ENCODE results near the gene RPL11.
"Not testable (repeated sequence)": the region's sequence is repeated elsewhere in the genome, so short reads cannot be mapped to it uniquely, and the experiment has no call there.

The RPL11 gene

GRCh38 chr1:23732363-23733224 is 41.0 kb downstream of the RPL11 start:
- DNase-seq (ENCODE audit: low spot score), result peak; percentile 49

- not testable (repeated sequence) for DNase-seq (ENCODE audit: low spot score)
These were observed 41.7 kb downstream of the RPL11 start for GRCh38 chr1:23733281-23733680.

- no peak for DNase-seq (ENCODE audit: low spot score)
These were observed 45.0 kb downstream of the RPL11 start for GRCh38 chr1:23736437-23737134.

- no peak for DNase-seq (ENCODE audit: low spot score)
These were observed 50.0 kb downstream of the RPL11 start for GRCh38 chr1:23741609-23742008.

GRCh38 chr1:23742670-23743286 is 51.2 kb downstream of the RPL11 start:
- peak; percentile 30 for DNase-seq (ENCODE audit: low spot score)

GRCh38 chr1:23743287-23744152 is 51.9 kb downstream of the RPL11 start, which contains the start of gene ELOA:
TSS of gene ELOA (plus strand) at chr1:23743471. CDS start at chr1:23743504, 33 bp downstream.
- DNase-seq (ENCODE audit: low spot score), result peak; percentile 87

- peak; percentile 52 for DNase-seq (ENCODE audit: low spot score)
These were observed 53.9 kb downstream of the RPL11 start for GRCh38 chr1:23745515-23745914.

Measured in AG08395 (cell line).